Measurements from ENCODE around the gene ITIH4. TPM values are rescaled to one million over a fixed set of nuclear protein-coding genes. Genes with fewer than 3 reads are reported as not detected.

The ITIH4 gene
- total RNA-seq, 1 donor from 2014 or later, result 2.8 TPM

- Mint-ChIP-seq H3K27me3 (ENCODE audit: low read depth, unreplicated experiment) (peaks cover 5% of the 10 kb centered on the region), H3K4me3 (ENCODE audit: unreplicated experiment) (peak overlapping the region; percentile 99), H3K4me1 (ENCODE audit: low read depth, unreplicated experiment) (peaks cover 7% of the 10 kb centered on the region), H3K36me3 (ENCODE audit: low read depth, unreplicated experiment) (peaks cover 2% of the 10 kb centered on the region), H3K27ac (ENCODE audit: unreplicated experiment) (no peak overlapping the region), H3K9me3 (ENCODE audit: unreplicated experiment) (no peaks in the 10 kb centered on the region)
- FAIRE-seq (no peak), DNase-seq (ENCODE audit: low read depth) (no peak)
- TF ChIP-seq CTCF (IDR thresholded peaks at IDR 0.05; ENCODE audit: insufficient read depth, low read depth, low read length) (no peak), EZH2 (IDR thresholded peaks at IDR 0.05; ENCODE audit: insufficient read depth, low read length) (no peak)
- Histone ChIP-seq H3K9me3 (ENCODE audit: insufficient read depth, low read depth, low read length) (no peaks in the 10 kb centered on the region), H3K79me2 (ENCODE audit: insufficient read depth, low read length) (peaks cover 29% of the 10 kb centered on the region), H3K4me3 (ENCODE audit: insufficient read depth, low read depth, low read length) (peak overlapping the region; percentile 84), H3K36me3 (ENCODE audit: insufficient read depth, low read length) (peaks cover 8% of the 10 kb centered on the region), H2AFZ (ENCODE audit: low read depth, low read length) (peak overlapping the region; percentile 98), H3K9ac (ENCODE audit: low read length) (peak overlapping the region; percentile 86), H3K27ac (ENCODE audit: low read depth, low read length) (no peak overlapping the region), H3K27me3 (ENCODE audit: insufficient read depth, low read length) (no peaks in the 10 kb centered on the region), H3K4me2 (ENCODE audit: low read length) (peak overlapping the region; percentile 95), H4K20me1 (ENCODE audit: insufficient read depth, low read length) (no peaks in the 10 kb centered on the region), H3K4me1 (ENCODE audit: insufficient read depth, low read length) (peaks cover 9% of the 10 kb centered on the region)
These were observed 60.6 kb downstream of the ITIH4 start for GRCh38 chr3:52769786-52770455.

GRCh38 chr3:52763466-52763865 lies 67.0 kb downstream of the ITIH4 start:
- Histone ChIP-seq H4K20me1 (ENCODE audit: insufficient read depth, low read length) (no peaks in the 10 kb centered on the region), H3K9ac (ENCODE audit: low read length) (no peak overlapping the region), H3K36me3 (ENCODE audit: insufficient read depth, low read length) (peaks cover 22% of the 10 kb centered on the region), H3K4me2 (ENCODE audit: low read length) (no peak overlapping the region), H3K27ac (ENCODE audit: low read depth, low read length) (no peak overlapping the region), H3K4me1 (ENCODE audit: insufficient read depth, low read length) (no peaks in the 10 kb centered on the region), H3K9me3 (ENCODE audit: insufficient read depth, low read depth, low read length) (no peaks in the 10 kb centered on the region), H3K27me3 (ENCODE audit: insufficient read depth, low read length) (no peaks in the 10 kb centered on the region), H3K79me2 (ENCODE audit: insufficient read depth, low read length) (peaks cover 7% of the 10 kb centered on the region), H2AFZ (ENCODE audit: low read depth, low read length) (no peak overlapping the region), H3K4me3 (ENCODE audit: insufficient read depth, low read depth, low read length) (no peak overlapping the region)
- no peak overlapping the region for H3K4me3 Mint-ChIP-seq (ENCODE audit: unreplicated experiment)
- H3K27me3 Mint-ChIP-seq (ENCODE audit: low read depth, unreplicated experiment), result no peaks in the 10 kb centered on the region
- no peak for DNase-seq (ENCODE audit: low read depth)
- no peak for FAIRE-seq
- H3K36me3 Mint-ChIP-seq (ENCODE audit: low read depth, unreplicated experiment), result peaks cover 14% of the 10 kb centered on the region
- H3K4me1 Mint-ChIP-seq (ENCODE audit: low read depth, unreplicated experiment), result no peaks in the 10 kb centered on the region
- TF ChIP-seq EZH2 (IDR thresholded peaks at IDR 0.05; ENCODE audit: insufficient read depth, low read length) (no peak), CTCF (IDR thresholded peaks at IDR 0.05; ENCODE audit: insufficient read depth, low read depth, low read length) (no peak)
- H3K9me3 Mint-ChIP-seq (ENCODE audit: unreplicated experiment), result no peaks in the 10 kb centered on the region
- no peak overlapping the region for H3K27ac Mint-ChIP-seq (ENCODE audit: unreplicated experiment)

Small RNA genes lying within 50 kb of the gene (microRNA-seq; reads per million reads assigned to microRNA genes)
- gene MIR8064, result not detected

Other genes with a start within 250 kb of the ITIH4 start
- 54.5 and 58.4 TPM in 2 replicates for gene PBRM1, start 144.8 kb downstream of the ITIH4 start, total RNA-seq
- gene GNL3, start 144.6 kb downstream of the ITIH4 start, total RNA-seq, result 85.4 and 93.7 TPM in 2 replicates
- gene GLT8D1, start 124.9 kb downstream of the ITIH4 start, total RNA-seq, result 78.2 and 95.5 TPM in 2 replicates
- gene SPCS1, start 124.6 kb downstream of the ITIH4 start, total RNA-seq, result 110 and 119 TPM in 2 replicates
- gene NEK4, start 59.7 kb downstream of the ITIH4 start, total RNA-seq, result 14.8 and 15.1 TPM in 2 replicates
- gene ITIH1, start 53.1 kb downstream of the ITIH4 start, total RNA-seq, result not detected in 2 replicates
- 0.16 and 0.36 TPM in 2 replicates for gene ITIH3, start 35.9 kb downstream of the ITIH4 start, total RNA-seq
- gene MUSTN1, start 4.3 kb upstream of the ITIH4 start, total RNA-seq, result not detected in 2 replicates
- 12.1 and 14.7 TPM in 2 replicates for gene STIMATE, start 66.9 kb upstream of the ITIH4 start, total RNA-seq
- gene SFMBT1, start 215.4 kb upstream of the ITIH4 start, total RNA-seq, result 3.2 and 5.5 TPM in 2 replicates

All from astrocyte (in vitro differentiated cells and primary cell).